H1 (cell line): ENCODE data around the gene GAN. TPM values are rescaled to one million over a fixed set of nuclear protein-coding genes. Genes with fewer than 3 reads are reported as not detected.

ENCODE experiments used
- CTCF ChIA-PET: fragments of 300-600 bp; sonication (Branson Sonifier 250); formaldehyde crosslinking; loops from one replicate; lab custom pipeline; 2021; ENCODE audit not compliant: partially characterized antibody; lab: Charles Lee
- POLR2A ChIA-PET: fragments of 300-600 bp; sonication (Branson Sonifier 250); formaldehyde crosslinking; loops from one replicate; lab custom pipeline; 2021; ENCODE audit warnings: inconsistent platforms; ENCODE audit not compliant: partially characterized antibody; lab: Charles Lee
- DNase-seq, 2 experiments: peaks; one replicate each; pipeline versions ENCODE4 v3.0.0 to v3.0.0-alpha.2; 2010 to 2022; ENCODE audit warnings: low spot score in 2 of 2, low read depth in 1 of 2, mixed read lengths in 1 of 2
- FAIRE-seq: peaks from 2 replicates; lab custom pipeline; 2011; peaks lifted over from hg19 to GRCh38; lab: Jason Lieb, UNC
- H2AFZ ChIP-seq: 2 replicates; pipeline ENCODE4 v1.8.1; 2012; ENCODE audit warnings: low read length, inconsistent platforms
- H2AK5ac ChIP-seq: 2 replicates; pipeline ENCODE4 v1.6.1; 2013; ENCODE audit warnings: low read depth, low read length
- H2BK120ac ChIP-seq: replicated peaks from 2 replicates; pipeline ENCODE3; 2013; ENCODE audit warnings: low read depth, low read length, inconsistent platforms
- H2BK12ac ChIP-seq: 2 replicates; pipeline ENCODE4 v1.6.1; 2013; ENCODE audit warnings: low read depth, low read length
- H2BK15ac ChIP-seq: 2 replicates; pipeline ENCODE4 v1.6.1; 2013; ENCODE audit warnings: low read length
- H2BK20ac ChIP-seq: 2 replicates; pipeline ENCODE4 v1.6.1; 2013; ENCODE audit warnings: low read length
- H2BK5ac ChIP-seq: 2 replicates; pipeline ENCODE4 v1.6.1; 2013; ENCODE audit warnings: low read depth, low read length
- H3K14ac ChIP-seq: 2 replicates; pipeline ENCODE4 v1.6.1; 2013; ENCODE audit warnings: inconsistent platforms; ENCODE audit not compliant: insufficient read length
- H3K18ac ChIP-seq: 2 replicates; pipeline ENCODE4 v1.6.1; 2013; ENCODE audit warnings: low read length; ENCODE audit errors: extremely low read depth
- H3K23ac ChIP-seq: 2 replicates; pipeline ENCODE4 v1.6.1; 2013; ENCODE audit warnings: inconsistent platforms; ENCODE audit not compliant: insufficient read length
- H3K23me2 ChIP-seq: 2 replicates; pipeline ENCODE4 v1.6.1; 2013; ENCODE audit warnings: low read depth, low read length
- H3K27ac ChIP-seq: 2 replicates; pipeline ENCODE4 v1.6.1; 2011; ENCODE audit warnings: low read depth, low read length, inconsistent platforms
- H3K27me3 ChIP-seq, 4 experiments: replicated peaks in 1 of 4; 1 replicate in 1 of 4; 2 replicates in 3 of 4; pipeline versions ENCODE4 v1.6.1 to v1.8.1; 2011 to 2013; ENCODE audit warnings: low read length in 3 of 4, mild to moderate bottlenecking in 3 of 4, inconsistent platforms in 2 of 4, mixed read lengths in 2 of 4, moderate library complexity in 1 of 4; ENCODE audit not compliant: control insufficient read depth in 3 of 4, insufficient read depth in 3 of 4; ENCODE audit errors: extremely low read depth in 1 of 4
- H3K36me3 ChIP-seq, 4 experiments: 2 replicates each; pipeline versions ENCODE4 v1.6.1 to v1.8.1; 2011 to 2013; ENCODE audit warnings: mild to moderate bottlenecking in 4 of 4, low read length in 3 of 4, moderate library complexity in 2 of 4, control low read depth in 1 of 4, inconsistent platforms in 1 of 4; ENCODE audit not compliant: insufficient read depth in 4 of 4, control insufficient read depth in 2 of 4
- H3K4ac ChIP-seq: replicated peaks from 2 replicates; pipeline ENCODE3; 2013; ENCODE audit warnings: low read length, low read depth, mixed read lengths, inconsistent platforms; ENCODE audit not compliant: insufficient read length
- H3K4me1 ChIP-seq, 4 experiments: replicated peaks in 1 of 4; 1 replicate in 1 of 4; 2 replicates in 3 of 4; pipeline versions ENCODE4 v1.6.1 to v1.8.1; 2011 to 2013; ENCODE audit warnings: low read length in 3 of 4, inconsistent platforms in 2 of 4, mixed read lengths in 1 of 4; ENCODE audit not compliant: insufficient read depth in 4 of 4, control insufficient read depth in 3 of 4
- H3K4me2 ChIP-seq, 2 experiments: 2 replicates each; pipeline versions ENCODE4 v1.6.1 to v1.8.1; 2011 to 2013; ENCODE audit warnings: low read depth in 2 of 2, low read length in 2 of 2, control low read depth in 1 of 2, inconsistent platforms in 1 of 2, mild to moderate bottlenecking in 1 of 2; ENCODE audit not compliant: insufficient read depth in 1 of 2
- H3K4me3 ChIP-seq, 4 experiments: fragments of 200-600, 300-600 bp in 1 of 4; sonication (generic), shearing (Covaris generic), sonication (Bioruptor Twin) in 1 of 4; 2 replicates each; pipeline versions ENCODE4 v1.5.1 to v1.8.1; 2011 to 2016; ENCODE audit warnings: low read length in 4 of 4, low read depth in 3 of 4, control low read depth in 2 of 4, inconsistent platforms in 2 of 4, mild to moderate bottlenecking in 2 of 4, mixed read lengths in 1 of 4, moderate library complexity in 1 of 4; ENCODE audit not compliant: insufficient read depth in 2 of 4; ENCODE audit errors: extremely low read depth in 1 of 4
- H3K56ac ChIP-seq: replicated peaks from 2 replicates; pipeline ENCODE3; 2013; ENCODE audit warnings: low read depth, mild to moderate bottlenecking, mixed read lengths, low read length, inconsistent platforms; ENCODE audit not compliant: insufficient read length
- H3K79me1 ChIP-seq: 2 replicates; pipeline ENCODE4 v1.6.1; 2013; ENCODE audit warnings: low read depth, low read length, control low read depth
- H3K79me2 ChIP-seq, 2 experiments: 2 replicates each; pipeline versions ENCODE4 v1.6.1 to v1.8.1; 2012 to 2013; ENCODE audit warnings: low read length in 2 of 2, mild to moderate bottlenecking in 2 of 2, inconsistent platforms in 1 of 2; ENCODE audit not compliant: insufficient read depth in 2 of 2, control insufficient read depth in 1 of 2
- H3K9ac ChIP-seq, 4 experiments: replicated peaks in 1 of 4; 1 replicate in 1 of 4; 2 replicates in 3 of 4; pipeline versions ENCODE4 v1.6.1 to v1.8.1; 2011 to 2013; ENCODE audit warnings: low read depth in 3 of 4, low read length in 3 of 4, control low read depth in 2 of 4, mild to moderate bottlenecking in 2 of 4, moderate library complexity in 2 of 4, inconsistent platforms in 1 of 4; ENCODE audit errors: extremely low read depth in 1 of 4
- H3K9me3 ChIP-seq, 2 experiments: 2 replicates each; pipeline versions ENCODE4 v1.6.1 to v1.8.1; 2012 to 2013; ENCODE audit warnings: mild to moderate bottlenecking in 2 of 2, moderate library complexity in 2 of 2, control low read depth in 1 of 2, inconsistent platforms in 1 of 2, low read depth in 1 of 2, low read length in 1 of 2, mixed read lengths in 1 of 2; ENCODE audit not compliant: insufficient read depth in 2 of 2
- H4K20me1 ChIP-seq, 2 experiments: replicated peaks in 1 of 2; 2 replicates each; pipeline versions ENCODE3 to v1.8.1; 2011 to 2013; ENCODE audit warnings: inconsistent platforms in 2 of 2, low read length in 2 of 2, mild to moderate bottlenecking in 1 of 2; ENCODE audit not compliant: insufficient read depth in 2 of 2, control insufficient read depth in 1 of 2
- H4K5ac ChIP-seq: 2 replicates; pipeline ENCODE4 v1.6.1; 2013; ENCODE audit warnings: low read length, low read depth, mixed read lengths, inconsistent platforms; ENCODE audit not compliant: insufficient read length
- H4K8ac ChIP-seq: 2 replicates; pipeline ENCODE4 v1.8.0; 2013; ENCODE audit warnings: mild to moderate bottlenecking, moderate library complexity, low read length, inconsistent platforms; ENCODE audit not compliant: insufficient read depth; ENCODE audit errors: extremely low read depth
- H4K91ac ChIP-seq: replicated peaks from 2 replicates; pipeline ENCODE3; 2013; ENCODE audit warnings: low read length, mixed read lengths, inconsistent platforms; ENCODE audit not compliant: insufficient read length
- ATF2 ChIP-seq: IDR thresholded peaks from 2 replicates; pipeline ENCODE4 v1.6.1; 2012; ENCODE audit warnings: low read length, inconsistent platforms
- BCL11A ChIP-seq, 2 experiments: IDR thresholded peaks; one replicate each; pipeline ENCODE4 v1.6.1; 2011; ENCODE audit warnings: low read depth in 2 of 2, low read length in 2 of 2, mild to moderate bottlenecking in 2 of 2
- CHD2 ChIP-seq: IDR thresholded peaks from 2 replicates; pipeline ENCODE4 v1.6.1; 2012; ENCODE audit warnings: low read length, improper control_type of control experiment
- GABPA ChIP-seq: IDR thresholded peaks from 2 replicates; pipeline ENCODE4 v1.6.1; 2011; ENCODE audit warnings: mild to moderate bottlenecking, low read length, moderate library complexity, borderline replicate concordance; ENCODE audit not compliant: insufficient read depth
- HDAC2 ChIP-seq, 2 experiments: fragments of 300-600 bp in 1 of 2; sonication (generic) in 1 of 2; IDR thresholded peaks; 2 replicates each; pipeline ENCODE4 v1.6.1; 2011 to 2012; ENCODE audit warnings: low read depth in 2 of 2, low read length in 2 of 2, mild to moderate bottlenecking in 2 of 2, moderate library complexity in 2 of 2, borderline replicate concordance in 1 of 2, inconsistent platforms in 1 of 2
- POU5F1 ChIP-seq: IDR thresholded peaks from 2 replicates; pipeline ENCODE4 v1.6.1; 2011; ENCODE audit warnings: low read depth, mild to moderate bottlenecking, low read length, moderate library complexity
- RFX5 ChIP-seq: IDR thresholded peaks from 2 replicates; pipeline ENCODE4 v1.6.1; 2011; ENCODE audit warnings: low read depth, low read length, improper control_type of control experiment, borderline replicate concordance
- SRF ChIP-seq: IDR thresholded peaks from 2 replicates; pipeline ENCODE4 v1.6.1; 2011; ENCODE audit warnings: mild to moderate bottlenecking, low read depth, low read length, moderate library complexity
- SUZ12 ChIP-seq: fragments of 200-600 bp; sonication (generic); IDR thresholded peaks from 2 replicates; pipeline ENCODE4 v1.6.1; 2012; ENCODE audit warnings: mild to moderate bottlenecking, inconsistent platforms, low read length, moderate library complexity, mixed read lengths
- WGBS, 2 experiments: shearing (Covaris generic) in 1 of 2; methylation state at CpG; one replicate each; pipeline versions ENCODE4 v1.1.6 to v1.1.7; 2013 to 2015; ENCODE audit warnings: low lambda C conversion rate in 2 of 2, mixed read lengths in 2 of 2, inconsistent platforms in 1 of 2, low coverage in 1 of 2, missing lambda C conversion rate in 1 of 2; ENCODE audit not compliant: insufficient replicate concordance in 2 of 2, insufficient coverage in 1 of 2, insufficient read length in 1 of 2; ENCODE audit errors: extremely low coverage in 1 of 2, missing lambda C conversion rate in 1 of 2; 5-methylcytosine and 5-hydroxymethylcytosine counted together
- polyA plus RNA-seq, 7 experiments: library from polyadenylated mRNA; depleted of rRNA in 3 of 7; stranded (reverse) in 5 of 7; unstranded in 2 of 7; fragments of >200 nt in 5 of 7; fragments of 200-250 nt in 2 of 7; gene quantifications; 1 replicate in 5 of 7; 2 replicates in 1 of 7; 4 replicates in 1 of 7; pipeline versions ENCODE4 v1.2.1 to v1.2.3, GENCODE V29; 2011 to 2013; ENCODE audit warnings: missing spikeins in 2 of 7, mixed read lengths in 2 of 7
- total RNA-seq: library from RNA; stranded (reverse); fragmentation: NEBNext Ultra II Directional; extraction: Animal tissue kit (Norgen Biotek cat#: 25700); gene quantifications from 2 replicates; pipeline ENCODE4 v1.2.1, GENCODE V29; 2021

GAN gene
- total and polyA plus RNA-seq, 2 of the 8 experiments (the other 6 are each of a cell fraction or from before 2014, with no cell fraction given): 4.5 to 23.9 TPM

- Histone ChIP-seq H4K20me1 (no peaks in the 10 kb centered on the region), H3K27ac (no peak overlapping the region), H3K14ac (no peak overlapping the region), H2BK20ac (no peak overlapping the region), H3K9me3 (no peaks in the 10 kb centered on the region), H3K56ac (no peak overlapping the region), H2AK5ac (no peak overlapping the region), H2AFZ (no peak overlapping the region), H2BK120ac (no peak overlapping the region), H3K4me2 (no peak overlapping the region), H3K79me1 (no peaks in the 10 kb centered on the region), H4K5ac (no peak overlapping the region), H3K36me3 (no peaks in the 10 kb centered on the region), H4K91ac (no peak overlapping the region), H3K23ac (no peak overlapping the region), H3K4ac (no peak overlapping the region), H3K4me3 (no peak overlapping the region), H3K18ac (no peak overlapping the region), H3K4me1 (peaks cover 0 to 4% (median 0%) of the 10 kb centered on the region in 4 experiments; a peak in 3 of 7 replicates), H3K27me3 (no peaks in the 10 kb centered on the region), H3K9ac (no peak overlapping the region), H2BK12ac (no peak overlapping the region), H3K23me2 (no peaks in the 10 kb centered on the region), H2BK15ac (no peak overlapping the region), H3K79me2 (no peaks in the 10 kb centered on the region), H2BK5ac (no peak overlapping the region), H4K8ac (no peak overlapping the region)
- DNase-seq (no peak), FAIRE-seq (no peak)
- ChIA-PET CTCF (interaction anchor here (0.6 to 3.6 kb wide), 4 partner anchors 9 to 302 kb away, joined by 3 to 30 read pairs (median 5); no protein-coding TSS in a partner anchor), POLR2A (interaction anchor here (0.7 kb wide), 2 partner anchors 10 to 222 kb away, joined by 3 read pairs; no protein-coding TSS in a partner anchor)
- WGBS, 2 experiments: 76% methylated on average over 6 of the region's 6 CpGs; no CpG with 5 or more reads in 1 of the 2 experiments
- TF ChIP-seq CHD2 (no peak), RFX5 (no peak), ATF2 (no peak), GABPA (no peak), BCL11A (IDR thresholded peaks at IDR 0.05; ENCODE audit: low read depth in 2 of 2, low read length in 2 of 2) (no peak), POU5F1 (no peak), HDAC2 (IDR thresholded peaks at IDR 0.05; ENCODE audit: borderline replicate concordance in 1 of 2, low read depth in 2 of 2, low read length in 2 of 2) (no peak), SRF (no peak), SUZ12 (no peak)
Observed at GRCh38 chr16:81427219-81427618, 112.5 kb downstream of the GAN start.
